Right cardiac atrium (tissue), 5 donors: Measurements from ENCODE around the gene TMEM132D. TPM values are rescaled to one million over a fixed set of nuclear protein-coding genes. Genes with fewer than 3 reads are reported as not detected.

Source experiments
- ATAC-seq, 2 donors: fragments of 200-7000 bp; cut with Tn5 transposase; one replicate each; pipeline versions ENCODE4 v1.8.0 to v1.9.1; 2020; ENCODE audit warnings: moderate library complexity in 2 of 2, mild to moderate bottlenecking in 1 of 2
- DNase-seq, 3 donors: peaks; one replicate each; pipeline ENCODE4 v3.0.0-alpha.2; 2020
- H3K27ac ChIP-seq: one replicate; pipeline ENCODE4 v1.5.1; 2013; ENCODE audit warnings: mild to moderate bottlenecking, low read length, control low read depth, moderate library complexity
- H3K27me3 ChIP-seq: one replicate; pipeline ENCODE4 v1.6.1; 2013; ENCODE audit not compliant: control insufficient read depth, insufficient read depth
- H3K4me1 ChIP-seq: one replicate; pipeline ENCODE4 v1.6.1; 2013; ENCODE audit warnings: low read length; ENCODE audit not compliant: control insufficient read depth, insufficient read depth
- H3K4me3 ChIP-seq: one replicate; pipeline ENCODE4 v1.5.1; 2013; ENCODE audit warnings: low read length, control low read depth
- H3K9me3 ChIP-seq: one replicate; pipeline ENCODE4 v1.6.1; 2013; ENCODE audit warnings: low read length; ENCODE audit not compliant: control insufficient read depth
- WGBS: extraction: QIAGEN DNeasy Blood & Tissue Kit; methylation state at CpG from one replicate; pipeline ENCODE4 v1.1.7; 2013; 5-methylcytosine and 5-hydroxymethylcytosine counted together
- intact Hi-C, 4 donors: fragments of 100-400 bp; cut with DNase I; formaldehyde crosslinking; loops; one replicate each; pipeline versions ENCODE4 v1.11.0 to v1.14.0; 2022 to 2023
- polyA plus RNA-seq: library from polyadenylated mRNA; stranded (reverse); fragments of 200-250 nt; gene quantifications from one replicate; pipeline ENCODE4 v1.2.3, GENCODE V29; 2013
- total RNA-seq, 4 donors: library from RNA; stranded (reverse); fragmentation: NEBNext Ultra II Directional; extraction: Animal tissue kit (Norgen Biotek cat#: 25700); gene quantifications; one replicate each; pipeline ENCODE4 v1.2.1, GENCODE V29; 2021
- donor health status: healthy with polysubstance abuse.
- donor health status: DM: no; HTN: yes; CAD: no.
- donor health status: DM: no; HTN: no; CAD: no.
- donor health status: DM: no; HTN: yes; CAD: no; lungs with severe emphysema.
- donor health status: DM: yes; HTN: yes; CAD: no.

The TMEM132D gene
- total and polyA plus RNA-seq, 5 donors = not detected

DNA sequence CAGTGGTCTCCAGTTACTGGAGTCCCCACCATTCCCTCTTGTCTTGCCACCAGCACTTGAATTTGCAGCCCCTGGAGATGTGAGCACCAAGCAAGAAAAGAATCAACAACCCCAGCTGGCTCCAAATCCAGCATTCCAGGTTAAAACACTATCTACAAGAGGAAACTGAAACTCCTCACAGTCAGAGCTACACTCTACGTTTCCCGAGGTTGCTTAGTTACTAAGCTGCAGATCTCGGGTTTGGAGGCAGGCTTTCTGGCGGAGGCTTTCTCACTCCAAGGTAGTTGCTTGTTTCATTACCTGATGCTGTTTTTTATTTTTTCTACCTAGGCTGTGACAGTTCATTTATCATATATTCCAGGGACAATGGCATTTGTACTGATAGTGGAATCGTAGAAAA, 802.4 kb downstream of the TMEM132D start:
- WGBS = 65% methylated on average over 5 of the region's 5 CpGs

DNA sequence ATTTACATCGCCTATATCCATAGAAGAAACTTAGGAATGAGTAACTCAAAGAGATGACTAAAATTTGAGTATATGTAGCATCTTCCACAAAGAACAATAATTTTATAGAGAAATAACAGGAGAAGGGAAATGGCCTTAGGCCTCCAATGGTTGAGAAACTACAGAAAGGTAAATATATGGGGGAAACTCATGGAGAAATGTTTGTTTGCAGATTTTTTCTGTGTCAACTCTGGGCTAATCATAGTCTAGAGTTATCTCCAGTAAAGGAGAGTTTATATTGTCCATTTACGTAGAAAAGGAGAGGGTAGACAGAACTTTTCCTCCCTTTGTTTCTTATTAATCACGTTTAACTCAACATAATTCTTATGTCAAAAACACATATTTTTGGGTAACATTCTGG, 806.4 kb downstream of the TMEM132D start:
- Histone ChIP-seq H3K27ac (no peak overlapping the region), H3K4me1 (no peaks in the 10 kb centered on the region), H3K9me3 (no peaks in the 10 kb centered on the region), H3K4me3 (no peak overlapping the region), H3K27me3 (no peaks in the 10 kb centered on the region)
- ATAC-seq = no peak
- intact Hi-C loops = no loop called here
- WGBS = 69% methylated on average over 3 of the region's 3 CpGs
- no peak for DNase-seq

More for the DNA sequence above, 802.4 kb downstream of the TMEM132D start:
- Histone ChIP-seq H3K4me1 (no peaks in the 10 kb centered on the region), H3K27ac (no peak overlapping the region), H3K4me3 (no peak overlapping the region), H3K27me3 (no peaks in the 10 kb centered on the region), H3K9me3 (peaks cover under 1% of the 10 kb centered on the region)
- intact Hi-C loops = no loop called here
- DNase-seq (no peak), ATAC-seq (no peak)

DNA sequence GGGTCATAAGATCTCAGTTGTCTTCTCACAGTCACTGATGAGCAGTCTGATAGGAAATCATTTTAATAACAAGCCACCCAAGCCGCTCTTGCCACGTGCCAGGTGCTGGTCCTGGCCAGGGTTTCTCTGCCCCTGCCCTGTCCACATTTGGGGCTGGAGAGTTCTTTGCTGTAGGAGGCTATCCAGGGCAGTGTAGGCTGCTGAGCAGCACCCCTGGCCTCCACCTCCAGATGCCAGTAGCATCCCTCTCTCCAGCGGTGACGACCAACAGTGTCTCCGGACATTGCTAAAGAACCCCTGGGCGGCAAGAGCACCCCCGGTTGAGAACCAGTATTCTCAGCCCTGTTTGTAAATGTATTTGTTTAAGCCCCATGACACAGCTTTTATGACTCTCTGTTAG, 806.9 kb downstream of the TMEM132D start:
- Histone ChIP-seq H3K27me3 (no peaks in the 10 kb centered on the region), H3K4me3 (no peak overlapping the region), H3K9me3 (no peaks in the 10 kb centered on the region), H3K27ac (no peak overlapping the region), H3K4me1 (no peaks in the 10 kb centered on the region)
- ATAC-seq = no peak
- 82% methylated on average over 7 of the region's 7 CpGs for WGBS
- DNase-seq = no peak
- intact Hi-C loops = no loop called here

DNA sequence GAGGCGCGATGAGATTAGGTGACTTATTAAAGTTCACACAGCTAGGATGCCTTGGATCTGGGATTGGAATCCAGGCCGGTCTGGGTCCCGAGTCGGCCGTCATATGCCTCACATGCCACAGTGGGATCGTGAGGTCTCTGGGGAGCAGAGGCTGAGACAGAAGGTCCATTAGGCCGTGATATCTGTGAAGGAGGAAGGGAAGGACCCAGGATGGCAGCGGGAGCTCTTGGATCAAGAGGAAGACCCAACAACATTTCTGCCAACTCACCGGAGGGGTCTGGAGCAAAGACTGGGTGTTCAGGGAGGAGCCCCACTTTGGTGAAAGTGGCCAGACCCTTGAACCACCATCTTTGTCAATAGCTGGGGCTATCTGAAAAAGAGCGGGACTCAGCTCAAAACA, 807.6 kb downstream of the TMEM132D start:
- Histone ChIP-seq H3K9me3 (no peaks in the 10 kb centered on the region), H3K27me3 (no peaks in the 10 kb centered on the region), H3K27ac (no peak overlapping the region), H3K4me1 (no peaks in the 10 kb centered on the region), H3K4me3 (no peak overlapping the region)
- 90% methylated on average over 11 of the region's 11 CpGs for WGBS
- DNase-seq = no peak
- no peak for ATAC-seq
- intact Hi-C loops = no loop called here

DNA sequence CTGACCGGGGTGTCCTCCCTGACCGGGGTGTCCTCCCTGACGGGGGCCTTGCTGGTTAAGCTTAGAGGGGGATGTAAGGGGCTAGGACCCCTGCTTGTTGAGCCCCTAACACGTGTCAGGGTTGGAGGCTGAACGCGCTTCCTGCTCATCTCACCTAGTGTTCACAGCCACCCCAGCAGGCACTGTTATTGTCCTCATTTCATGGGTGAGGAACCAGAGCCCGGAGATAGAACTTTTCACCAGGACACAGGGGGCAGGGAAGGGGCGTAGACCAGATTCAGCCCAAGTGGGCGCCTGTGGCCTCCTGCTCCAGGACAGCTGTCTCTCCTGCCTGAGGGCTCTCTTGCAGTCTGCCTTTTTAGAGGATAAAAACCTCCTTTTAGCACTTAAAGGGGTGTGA, 814.2 kb downstream of the TMEM132D start:
- 75% methylated on average over 9 of the region's 9 CpGs for WGBS
- no peaks in the 10 kb centered on the region for H3K27me3 ChIP-seq
- ATAC-seq (no peak), DNase-seq (no peak)
- H3K27ac ChIP-seq = no peak overlapping the region
- no peaks in the 10 kb centered on the region for H3K4me1 ChIP-seq
- intact Hi-C loops = no loop called here
- H3K4me3 ChIP-seq = no peak overlapping the region
- no peaks in the 10 kb centered on the region for H3K9me3 ChIP-seq

DNA sequence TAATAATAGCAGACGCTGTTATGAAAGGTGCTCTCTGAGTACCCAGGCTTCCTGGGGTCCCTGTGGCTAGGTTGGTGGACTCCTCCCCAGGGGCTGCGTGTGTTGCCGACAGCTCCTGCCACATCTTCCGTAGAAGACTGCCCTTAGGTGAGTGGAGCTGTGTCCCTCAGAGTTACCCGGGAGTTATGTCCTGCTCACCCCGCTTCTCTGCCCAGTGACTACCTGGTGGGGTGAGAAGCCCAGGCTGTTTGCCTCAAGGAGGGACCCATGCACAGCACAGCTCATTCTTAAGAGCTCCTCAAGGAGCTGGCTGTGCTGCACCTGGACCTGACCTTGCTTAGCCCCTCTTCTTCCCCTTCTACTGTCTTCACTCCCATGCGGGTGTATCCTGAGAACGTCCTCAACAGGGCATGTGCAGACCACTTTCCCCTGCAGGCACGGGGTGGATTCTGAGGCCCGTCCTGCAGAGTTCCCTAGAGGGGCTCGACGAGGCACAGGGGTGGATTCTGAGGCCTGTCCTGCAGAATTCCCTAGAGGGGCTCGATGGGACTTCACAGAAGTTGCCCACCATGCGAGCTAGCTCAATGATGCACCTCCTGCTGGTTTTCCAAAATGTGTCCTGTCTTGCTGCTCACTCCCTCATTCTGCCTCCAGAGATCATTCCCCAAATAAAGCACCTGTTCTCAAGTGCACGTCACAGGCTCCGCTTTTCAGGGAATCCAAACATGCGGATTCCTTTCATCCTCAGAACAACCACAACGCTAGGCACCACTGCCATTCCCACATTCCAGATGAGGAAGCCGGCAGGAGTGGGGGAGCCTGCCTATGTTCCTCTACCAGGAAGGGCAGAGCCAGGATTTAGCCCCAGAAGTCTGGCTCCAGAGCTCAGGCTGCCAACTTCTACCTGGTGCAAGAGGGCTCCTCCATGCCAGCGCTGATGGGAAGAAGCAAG, 818.7 kb downstream of the TMEM132D start:
- DNase-seq = no peak
- Histone ChIP-seq H3K9me3 (no peaks in the 10 kb centered on the region), H3K4me1 (no peaks in the 10 kb centered on the region), H3K4me3 (no peak overlapping the region), H3K27me3 (no peaks in the 10 kb centered on the region), H3K27ac (no peak overlapping the region)
- 82% methylated on average over 20 of the region's 20 CpGs for WGBS
- ATAC-seq = no peak
- intact Hi-C loops = no loop called here

DNA sequence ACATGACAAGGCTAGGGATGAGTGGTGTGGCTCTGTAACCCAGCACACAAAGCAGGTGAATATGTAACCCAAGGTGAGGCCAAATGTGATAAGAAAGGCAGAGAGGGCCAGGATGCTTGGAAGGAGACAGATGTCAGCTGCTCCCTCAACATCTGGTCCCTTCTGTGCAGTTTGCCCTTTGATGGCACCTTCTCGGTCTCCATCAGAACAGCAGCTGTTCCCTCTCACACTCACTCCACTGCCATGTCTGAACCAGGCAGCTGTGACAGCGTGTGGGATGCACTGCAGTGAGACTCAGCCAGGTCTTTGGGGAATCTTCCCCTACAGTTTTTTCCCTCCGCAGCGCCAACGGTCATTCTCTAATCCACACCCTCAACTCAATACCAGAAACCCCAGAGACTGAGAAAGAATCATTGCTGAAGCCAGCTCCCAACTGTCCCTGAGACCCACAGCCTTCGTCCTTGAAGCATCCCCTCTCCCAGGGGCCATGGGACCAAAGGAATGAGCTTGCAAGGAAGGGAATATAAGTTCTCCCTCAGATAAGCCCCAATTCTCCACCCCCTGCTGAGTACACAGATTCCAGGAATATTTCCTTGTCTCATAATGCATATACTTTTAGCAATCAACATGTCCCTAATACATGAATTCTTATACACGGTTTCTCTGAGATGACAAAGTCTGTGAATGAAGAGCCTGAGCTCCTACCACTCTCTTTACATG, 820.5 kb downstream of the TMEM132D start:
- Histone ChIP-seq H3K9me3 (no peaks in the 10 kb centered on the region), H3K4me1 (no peaks in the 10 kb centered on the region), H3K4me3 (no peak overlapping the region), H3K27ac (no peak overlapping the region), H3K27me3 (no peaks in the 10 kb centered on the region)
- DNase-seq = no peak
- intact Hi-C loops = no loop called here
- no peak for ATAC-seq
- WGBS = 38% methylated on average over 7 of the region's 7 CpGs

DNA sequence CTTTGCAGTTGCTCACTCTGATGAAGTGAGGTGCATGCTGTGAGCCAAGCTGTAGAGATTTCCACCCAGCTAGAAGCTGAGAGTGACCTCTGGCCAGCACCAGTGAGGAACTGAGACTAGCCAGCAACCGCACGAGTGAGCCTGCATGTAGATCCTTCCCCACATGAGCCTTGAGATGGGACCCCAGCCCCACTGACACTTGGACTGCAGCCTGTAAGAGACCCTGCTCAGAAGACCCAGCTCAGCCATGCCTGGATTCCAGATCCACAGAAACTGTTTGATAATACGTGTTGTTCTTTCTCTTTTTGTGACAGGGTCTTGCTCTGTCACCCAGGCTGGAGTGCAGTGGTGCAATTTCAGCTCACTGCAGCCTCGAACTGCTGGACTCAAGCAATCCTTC, 821.4 kb downstream of the TMEM132D start:
- intact Hi-C loops = no loop called here
- Histone ChIP-seq H3K27me3 (no peaks in the 10 kb centered on the region), H3K27ac (no peak overlapping the region), H3K4me3 (no peak overlapping the region), H3K4me1 (no peaks in the 10 kb centered on the region), H3K9me3 (no peaks in the 10 kb centered on the region)
- DNase-seq (no peak), ATAC-seq (no peak)
- WGBS = 63% methylated on average over 4 of the region's 4 CpGs

DNA sequence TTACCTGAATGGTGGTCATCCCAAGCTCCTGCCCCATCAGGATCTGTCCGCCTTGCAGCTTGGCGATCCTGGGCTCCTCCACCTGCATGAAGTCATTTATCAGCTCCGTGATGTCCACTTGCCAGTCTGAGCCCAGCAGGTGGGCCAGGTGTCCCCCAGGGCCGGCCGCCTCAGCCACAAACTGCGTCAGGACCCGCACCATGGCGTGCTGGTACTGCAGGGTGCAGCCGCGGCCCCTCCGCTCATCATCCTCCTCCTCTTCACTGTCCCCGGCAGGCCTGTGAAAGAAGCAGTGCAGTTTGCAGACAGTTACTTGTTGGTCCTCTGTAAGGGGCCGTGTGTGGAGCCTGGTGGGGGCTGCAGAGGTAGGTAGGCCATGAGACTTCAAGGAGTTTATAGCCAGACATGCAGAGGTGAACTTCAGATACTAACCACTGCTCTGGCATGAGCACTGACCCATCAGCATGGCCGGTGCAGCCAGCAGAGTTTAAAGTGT, 822.0 kb downstream of the TMEM132D start:
- no peak for DNase-seq
- Histone ChIP-seq H3K4me1 (no peaks in the 10 kb centered on the region), H3K4me3 (no peak overlapping the region), H3K27ac (no peak overlapping the region), H3K27me3 (no peaks in the 10 kb centered on the region), H3K9me3 (no peaks in the 10 kb centered on the region)
- no peak for ATAC-seq
- 78% methylated on average over 14 of the region's 14 CpGs for WGBS
- intact Hi-C loops = no loop called here

DNA sequence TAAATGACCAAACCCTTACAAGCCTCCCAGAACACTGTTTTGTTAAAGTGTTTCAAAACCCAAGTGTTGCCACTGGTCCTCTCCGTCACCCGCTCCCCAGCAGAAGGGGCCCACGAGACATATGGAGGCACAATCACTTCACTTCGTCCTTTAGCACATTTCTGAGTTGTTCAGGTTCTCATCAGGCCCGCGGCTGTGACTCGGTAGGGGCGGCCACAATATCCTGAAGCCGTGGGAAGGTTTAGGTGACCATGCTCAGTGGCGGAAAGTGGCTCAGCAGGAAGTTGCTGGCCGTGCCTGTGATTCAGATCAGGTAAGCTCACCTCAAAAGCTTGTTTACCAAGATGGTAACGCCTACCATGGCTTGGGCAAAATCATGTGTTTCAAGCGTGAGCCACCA, 823.0 kb downstream of the TMEM132D start:
- H3K4me1 ChIP-seq = no peaks in the 10 kb centered on the region
- no peak for DNase-seq
- no peak for ATAC-seq
- intact Hi-C loops = no loop called here
- no peak overlapping the region for H3K27ac ChIP-seq
- no peaks in the 10 kb centered on the region for H3K27me3 ChIP-seq
- no peak overlapping the region for H3K4me3 ChIP-seq
- 78% methylated on average over 13 of the region's 13 CpGs for WGBS
- no peaks in the 10 kb centered on the region for H3K9me3 ChIP-seq

DNA sequence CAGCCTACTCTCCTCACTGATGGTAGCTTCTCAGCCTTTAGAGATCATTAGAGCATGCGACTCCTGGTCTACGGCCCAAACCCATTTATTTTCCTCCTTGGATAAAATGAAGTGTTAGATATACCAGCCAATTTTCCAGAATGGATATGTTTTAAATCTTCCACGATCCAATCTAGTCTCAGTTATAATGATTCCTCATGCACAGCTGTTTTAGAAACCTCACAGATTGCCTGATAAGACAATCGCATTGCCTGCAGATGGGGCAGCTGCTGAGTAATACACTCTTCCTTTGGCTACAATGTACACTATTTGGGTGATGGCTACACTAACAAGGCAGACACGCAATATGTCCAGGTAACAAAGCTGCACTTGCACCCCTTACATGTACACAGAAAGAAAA, 823.4 kb downstream of the TMEM132D start:
- Histone ChIP-seq H3K4me3 (no peak overlapping the region), H3K4me1 (no peaks in the 10 kb centered on the region), H3K9me3 (no peaks in the 10 kb centered on the region), H3K27ac (no peak overlapping the region), H3K27me3 (no peaks in the 10 kb centered on the region)
- WGBS = 80% methylated on average over 5 of the region's 5 CpGs
- ATAC-seq (no peak), DNase-seq (no peak)
- intact Hi-C loops = no loop called here
